ENCODE results near the gene CIC.

CIC gene

GRCh38 chr19:42268704-42269477 is at the start of gene CIC:
CIC (plus strand) TSS chr19:42269252; CDS start chr19:42271784, 2,532 bp downstream.
- peak; percentile 100 for DNase-seq

- peak; percentile 97 for DNase-seq
Measured at GRCh38 chr19:42219812-42220750, 49.0 kb upstream of the CIC start, which contains the start of gene ZNF526. ZNF526 (plus strand) TSS chr19:42220312; CDS start chr19:42224404, 4,092 bp downstream.

- no peak for DNase-seq
Measured at GRCh38 chr19:42220751-42221097, 48.3 kb upstream of the CIC start.

DNA sequence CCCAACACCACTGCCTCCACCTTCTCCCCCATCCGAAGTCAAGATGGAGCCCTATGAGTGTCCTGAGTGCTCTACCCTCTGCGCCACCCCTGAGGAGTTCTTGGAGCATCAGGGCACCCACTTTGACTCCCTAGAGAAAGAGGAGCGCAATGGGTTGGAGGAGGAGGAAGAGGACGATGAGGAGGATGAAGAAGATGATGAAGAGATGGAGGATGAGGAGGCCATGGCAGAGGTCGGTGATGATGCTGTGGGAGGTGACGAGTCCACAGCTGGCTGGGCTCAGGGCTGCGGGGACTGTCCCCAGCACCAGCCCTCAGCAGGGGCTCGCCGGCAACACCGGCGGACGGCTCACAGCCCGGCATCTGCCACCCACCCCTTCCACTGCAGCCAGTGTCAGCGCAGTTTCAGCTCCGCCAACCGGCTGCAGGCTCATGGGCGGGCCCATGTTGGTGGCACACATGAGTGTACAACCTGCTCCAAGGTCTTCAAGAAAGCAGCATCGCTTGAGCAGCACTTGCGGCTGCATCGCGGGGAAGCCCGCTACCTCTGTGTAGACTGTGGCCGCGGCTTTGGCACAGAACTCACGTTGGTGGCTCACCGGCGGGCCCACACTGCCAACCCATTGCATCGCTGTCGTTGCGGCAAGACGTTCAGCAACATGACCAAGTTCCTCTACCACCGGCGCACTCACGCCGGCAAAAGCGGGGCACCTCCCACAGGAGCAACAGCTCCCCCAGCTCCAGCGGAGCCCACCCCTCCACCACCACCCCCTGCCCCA is 43.9 kb upstream of the CIC start:
- no peak for DNase-seq

GRCh38 chr19:42225718-42226292 is 43.2 kb upstream of the CIC start:
- DNase-seq = no peak

- no peak for DNase-seq
Measured at GRCh38 chr19:42226886-42227285, 42.2 kb upstream of the CIC start.

- no peak for DNase-seq
Measured at GRCh38 chr19:42228641-42229040, 40.4 kb upstream of the CIC start.

DNA sequence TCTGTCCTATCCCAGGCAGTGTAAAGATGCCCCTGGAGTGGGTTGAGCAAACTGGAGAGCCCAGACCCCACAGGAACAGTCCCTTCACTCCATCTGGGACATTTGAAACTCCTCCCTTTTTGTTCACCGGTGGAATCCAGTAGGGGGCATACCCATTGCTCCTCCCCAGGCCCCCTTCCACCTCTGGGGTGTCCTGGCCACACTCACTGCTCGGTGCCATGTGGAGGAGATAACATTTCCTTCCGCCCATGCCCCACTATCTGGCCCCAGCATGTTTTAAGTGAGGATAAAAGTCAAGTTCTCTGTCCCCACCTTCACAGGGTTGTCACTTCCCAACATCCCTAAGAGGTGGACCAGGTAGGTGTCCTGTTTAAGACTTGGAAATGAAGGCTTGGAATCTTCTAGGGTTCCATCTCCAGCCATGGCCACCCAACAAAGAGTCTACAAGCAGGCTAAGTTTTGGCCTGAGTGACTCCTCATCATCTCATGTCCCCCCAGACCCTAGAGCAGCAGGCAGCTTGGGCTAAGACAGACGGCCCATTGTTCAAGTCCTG is 39.7 kb upstream of the CIC start:
- no peak for DNase-seq

DNA sequence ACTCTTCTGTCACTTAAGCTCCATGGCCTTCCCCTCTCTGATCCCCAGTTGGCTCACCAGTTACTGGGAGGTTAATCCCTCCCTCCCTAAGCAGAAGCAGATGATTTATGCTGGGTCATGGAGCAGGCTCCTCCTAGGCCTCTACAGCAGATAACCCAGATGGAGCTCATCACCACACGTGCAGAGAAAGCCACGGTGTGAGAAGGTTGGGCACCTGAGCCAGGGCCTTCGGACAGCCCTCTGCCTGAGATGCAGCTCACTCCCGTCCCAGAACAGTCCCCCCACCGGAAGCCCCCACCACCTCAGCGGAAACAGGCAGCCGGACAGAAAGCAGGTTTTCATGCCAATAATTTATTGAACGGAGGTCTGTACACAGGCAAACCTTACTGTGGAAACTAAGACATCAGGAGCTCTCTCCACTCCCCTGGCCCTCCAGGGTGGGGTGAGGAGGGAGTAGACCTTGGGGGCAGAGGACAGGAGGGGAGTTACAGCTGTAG is 39.1 kb upstream of the CIC start:
- DNase-seq = no peak

DNA sequence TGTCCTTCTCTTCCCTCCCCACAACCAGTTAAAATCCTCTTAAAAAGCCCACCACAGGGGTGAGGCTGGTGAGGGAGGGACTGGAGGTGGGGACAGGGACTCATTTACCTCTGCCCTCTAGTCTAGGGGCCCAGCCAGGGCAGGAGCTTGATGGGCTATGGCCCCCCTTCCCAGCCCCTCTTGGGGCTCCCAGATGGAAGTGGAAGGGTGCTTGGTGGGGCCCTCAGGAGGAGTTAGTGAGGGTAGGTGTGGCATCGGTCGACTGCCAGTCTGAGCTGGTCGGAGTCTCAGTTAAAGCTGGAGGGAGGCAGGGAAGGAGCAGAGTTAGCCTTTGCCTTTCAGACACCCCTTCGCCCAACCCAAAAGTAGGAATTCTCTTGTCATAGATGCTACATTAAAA is 38.5 kb upstream of the CIC start:
- no peak for DNase-seq

DNA sequence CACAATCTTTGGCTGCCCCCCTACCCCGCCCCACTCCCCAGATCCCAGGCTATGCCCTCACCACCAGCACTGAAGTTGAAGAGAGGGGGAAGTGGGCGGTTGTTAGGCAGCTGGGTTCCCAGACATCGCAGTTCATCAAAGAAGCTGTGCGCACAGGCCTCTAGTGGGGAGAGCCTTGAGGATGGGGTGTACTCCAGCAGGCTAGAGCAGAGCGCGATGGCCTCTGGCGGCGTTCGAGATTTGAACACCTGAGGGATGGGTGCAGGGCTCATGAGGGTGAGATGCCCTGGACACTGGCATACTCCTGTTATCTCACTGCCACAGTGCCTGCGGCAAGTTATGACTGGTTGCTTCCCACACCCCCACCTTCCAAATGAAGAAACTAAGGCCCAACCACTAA is 36.6 kb upstream of the CIC start:
- DNase-seq = no peak

DNA sequence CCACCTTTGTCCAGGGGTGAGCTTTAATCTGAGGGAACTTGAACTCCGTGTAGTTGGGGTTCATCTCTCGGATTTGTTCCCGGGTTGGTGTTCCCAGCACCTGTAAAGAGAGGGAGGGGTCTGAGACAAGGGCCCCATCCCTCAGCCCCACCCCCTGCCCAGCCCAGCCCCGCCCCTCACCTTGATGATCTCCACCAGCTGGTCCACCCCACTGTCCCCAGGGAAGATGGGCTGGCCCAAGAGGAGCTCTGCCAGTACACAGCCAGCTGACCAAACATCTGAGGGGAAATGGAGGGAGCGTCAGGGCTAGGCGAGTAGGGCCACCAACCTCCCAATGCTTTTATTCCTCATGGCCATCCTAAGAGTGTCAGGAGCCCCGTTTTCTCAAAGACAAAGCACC is 35.9 kb upstream of the CIC start:
- no peak for DNase-seq

DNA sequence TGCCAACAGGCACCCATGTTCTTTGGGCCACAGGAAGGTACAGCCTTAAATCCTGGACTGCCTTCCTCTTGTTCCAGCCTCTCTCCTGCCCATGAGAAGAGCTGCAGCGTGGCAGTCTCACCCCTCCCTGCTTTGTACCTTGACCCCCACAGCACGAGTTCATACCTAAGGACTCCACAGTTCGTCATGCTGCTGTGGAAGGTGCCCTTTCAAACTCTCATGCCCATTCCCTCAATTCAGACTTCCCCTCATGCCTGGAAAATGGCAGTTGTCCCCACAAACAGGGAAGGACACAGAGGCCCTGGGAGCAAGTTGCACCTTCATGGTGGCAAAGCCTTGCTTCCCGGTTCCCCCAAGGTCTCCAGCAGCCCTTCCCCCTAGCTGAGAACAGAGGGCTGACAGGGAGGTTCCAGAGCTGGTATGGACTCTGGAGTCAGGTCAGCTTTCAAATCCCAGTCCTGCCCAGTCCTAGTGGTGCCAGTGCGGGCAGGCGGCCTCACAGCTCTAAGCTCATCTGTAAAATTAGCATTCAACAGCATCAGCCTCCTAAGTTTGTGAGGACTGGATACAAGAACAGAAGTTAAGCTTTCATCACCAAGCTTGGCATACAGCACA is 35.3 kb upstream of the CIC start:
- no peak for DNase-seq

DNA sequence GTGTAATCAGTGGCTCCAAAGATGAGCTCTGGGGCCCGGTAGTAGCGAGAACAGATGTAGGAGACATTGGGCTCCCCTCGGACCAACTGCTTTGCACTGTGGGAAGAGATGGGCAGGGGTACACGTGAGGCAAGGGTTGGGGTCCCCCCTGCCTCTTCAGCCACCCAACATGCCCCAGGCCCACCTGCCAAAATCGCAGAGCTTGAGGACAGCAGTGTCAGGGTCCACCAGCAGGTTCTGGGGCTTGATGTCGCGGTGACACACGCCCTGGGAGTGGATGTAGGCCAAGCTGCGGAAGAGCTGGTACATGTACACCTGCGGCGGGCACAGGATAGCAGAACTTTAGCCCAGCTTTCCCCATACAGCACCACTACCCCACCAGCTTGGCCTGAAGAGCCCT is 34.7 kb upstream of the CIC start:
- no peak for DNase-seq

DNA sequence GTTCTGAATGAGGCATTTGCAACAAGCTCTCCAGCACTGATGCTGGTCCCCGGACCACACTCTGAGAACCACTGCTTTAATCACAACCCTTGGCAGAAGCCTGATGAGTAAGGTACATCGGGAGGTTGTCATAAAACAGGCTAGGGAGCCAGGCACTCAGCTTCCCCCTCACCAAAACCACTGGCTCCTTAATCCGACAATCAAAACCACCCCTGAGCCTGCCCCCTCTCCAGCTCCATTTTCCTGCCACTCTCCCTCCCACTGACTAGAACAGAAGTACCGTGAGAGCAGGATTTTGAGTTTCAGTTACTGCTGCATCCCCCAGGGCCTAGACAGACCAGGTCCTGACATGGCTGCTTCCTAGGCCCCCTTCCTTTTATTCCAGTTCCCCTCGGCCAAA is 33.9 kb upstream of the CIC start:
- no peak for DNase-seq

DNA sequence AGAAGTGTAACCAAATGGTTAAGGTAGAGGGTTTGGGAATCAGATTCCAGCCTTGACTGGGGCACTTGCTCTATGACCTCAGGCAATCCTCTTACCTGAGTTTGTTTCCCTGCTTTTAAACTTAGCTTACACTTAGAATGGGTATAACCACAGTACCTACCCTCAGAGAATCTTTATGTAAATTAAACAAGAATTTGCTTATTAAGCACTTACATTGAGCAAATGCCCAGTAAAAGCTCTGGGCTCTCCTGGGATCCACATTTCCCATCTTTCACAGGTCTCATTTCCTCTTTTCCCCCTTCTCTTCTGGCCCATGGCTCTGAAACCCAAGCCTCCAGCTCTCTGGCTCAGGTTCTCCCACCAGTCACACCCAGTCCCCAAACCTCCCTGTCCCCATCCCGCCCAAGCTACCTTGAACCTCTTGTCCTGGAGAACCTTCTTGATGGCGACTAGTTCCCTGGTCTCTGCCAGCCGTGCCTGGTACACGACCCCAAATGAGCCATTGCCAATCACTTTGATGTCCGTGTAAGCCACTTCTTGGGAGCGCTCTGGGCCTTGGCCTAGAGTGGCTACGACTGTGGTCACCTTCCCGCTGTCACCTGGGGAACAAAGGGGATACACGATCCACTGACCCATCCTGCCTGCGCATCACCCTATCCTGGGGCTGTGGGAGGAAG is 29.4 kb upstream of the CIC start:
- no peak for DNase-seq

GRCh38 chr19:42241279-42241678 is 27.8 kb upstream of the CIC start:
- no peak for DNase-seq

DNA sequence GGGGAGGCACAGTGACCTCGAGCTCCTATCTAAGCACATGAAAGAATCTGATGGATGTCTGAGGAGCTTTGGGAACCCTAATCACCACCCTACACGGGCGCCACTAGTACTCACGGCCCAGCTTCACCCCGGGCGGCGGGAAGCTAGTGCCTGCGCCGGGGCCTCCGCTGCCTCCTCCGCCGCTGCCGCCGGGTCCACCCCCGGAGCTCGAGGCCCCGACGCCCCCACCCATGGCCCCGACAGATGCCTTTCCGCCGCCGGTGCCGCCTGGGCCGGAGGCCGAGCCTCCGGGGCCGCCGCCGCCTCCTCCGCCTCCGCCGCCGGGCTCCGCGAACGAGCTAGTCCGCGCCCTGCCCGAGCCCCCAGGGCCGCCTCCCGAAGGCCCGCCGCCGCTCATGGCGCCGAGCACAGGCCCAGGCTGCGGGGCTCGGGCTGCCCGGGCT is 27.0 kb upstream of the CIC start:
- no peak for DNase-seq

DNA sequence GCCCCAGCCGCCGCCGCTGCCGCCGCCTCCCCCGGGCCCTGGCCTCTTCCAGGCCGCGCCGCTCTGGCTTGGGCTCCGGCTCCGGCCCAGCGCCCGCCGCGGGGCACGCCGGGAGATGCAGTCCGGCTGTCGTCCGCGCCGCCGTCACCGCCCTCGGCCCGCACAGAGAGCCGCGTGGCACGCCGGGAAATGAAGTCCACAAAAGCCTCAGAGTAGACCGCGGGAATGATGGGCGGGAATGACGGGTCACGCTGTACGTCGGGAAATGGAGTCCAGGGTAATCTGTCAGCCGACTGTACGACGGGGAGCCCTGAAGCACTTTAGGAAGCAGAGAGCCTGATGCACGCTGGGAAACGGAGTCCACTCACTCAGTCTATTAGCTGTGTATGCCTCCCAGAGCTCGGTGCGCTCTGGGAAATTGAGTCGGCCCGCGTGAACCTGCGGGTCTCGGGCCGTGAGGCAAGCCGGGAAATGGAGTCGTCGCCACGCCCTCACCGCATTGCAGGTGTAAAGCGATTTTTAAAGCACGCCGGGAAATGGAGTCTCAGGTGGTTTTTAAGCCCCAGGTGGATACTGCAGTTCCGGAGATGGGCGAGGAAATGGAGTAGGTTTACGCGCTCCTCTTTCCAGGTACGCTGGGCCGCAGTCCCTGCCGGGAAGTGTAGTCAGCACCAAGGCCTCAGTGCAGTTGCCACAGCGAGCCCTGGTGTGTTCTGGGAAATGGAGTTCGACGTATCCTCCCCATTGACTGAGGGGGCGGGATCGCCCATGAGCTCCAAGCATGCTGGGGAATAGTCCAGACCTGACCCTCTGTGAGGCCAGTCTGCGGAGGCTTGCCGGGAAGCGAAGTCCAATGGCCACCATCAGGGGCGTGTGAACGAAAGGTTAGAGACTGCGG is 26.3 kb upstream of the CIC start, which contains the start of gene GSK3A:
Gene GSK3A (minus strand): TSS at position 91 of the 898 bp plus-strand sequence. CDS start 137 bp downstream, outside the sequence.
- peak; percentile 99 for DNase-seq
